OCI-LY3 (cell line): ENCODE data around the gene SPINK4.

ENCODE experiments used
- H2AFZ ChIP-seq: fragments of 200-600, 300-600 bp; shearing (Covaris generic); 2 replicates; pipeline ENCODE4 v1.6.0; 2014; ENCODE audit warnings: antibody characterized with exemption, low read depth, low read length
- H3K27ac ChIP-seq: fragments of 200-600, 300-600 bp; sonication (generic); 2 replicates; pipeline ENCODE4 v1.5.1; 2014; ENCODE audit warnings: mild to moderate bottlenecking, low read length, moderate library complexity, mixed read lengths
- H3K27me3 ChIP-seq: fragments of 200-600, 300-600 bp; sonication (generic); 2 replicates; pipeline ENCODE4 v1.6.1; 2014; ENCODE audit warnings: low read depth, low read length, mixed read lengths
- H3K36me3 ChIP-seq: fragments of 200-600, 300-600 bp; sonication (generic); replicated peaks from 2 replicates; pipeline ENCODE3; 2014; ENCODE audit warnings: low read depth, low read length, mixed read lengths
- H3K4me1 ChIP-seq: fragments of 300-600, 200-600 bp; sonication (generic); 2 replicates; pipeline ENCODE4 v1.6.1; 2014; ENCODE audit warnings: low read length, mixed read lengths
- H3K4me2 ChIP-seq: fragments of 200-600, 300-600 bp; sonication (generic); 2 replicates; pipeline ENCODE4 v1.6.1; 2014; ENCODE audit warnings: low read length, mixed read lengths
- H3K4me3 ChIP-seq: fragments of 300-600, 200-600 bp; sonication (generic); 2 replicates; pipeline ENCODE4 v1.5.1; 2014; ENCODE audit warnings: antibody characterized with exemption, mild to moderate bottlenecking, low read length, moderate library complexity
- H3K79me2 ChIP-seq: fragments of 300-600, 200-600 bp; shearing (Covaris generic); 2 replicates; pipeline ENCODE4 v1.6.1; 2014; ENCODE audit warnings: mild to moderate bottlenecking, low read length, mixed read lengths
- H3K9ac ChIP-seq: fragments of 300-600, 200-600 bp; shearing (Covaris generic); 2 replicates; pipeline ENCODE4 v1.6.0; 2014; ENCODE audit warnings: mild to moderate bottlenecking, low read length, moderate library complexity
- H3K9me3 ChIP-seq: fragments of 200-600, 300-600 bp; shearing (Covaris generic); 2 replicates; pipeline ENCODE4 v1.6.1; 2014; ENCODE audit warnings: low read length, mixed read lengths; ENCODE audit not compliant: insufficient read depth
- H4K20me1 ChIP-seq: fragments of 200-600, 300-600 bp; sonication (generic); 2 replicates; pipeline ENCODE4 v1.6.1; 2016; ENCODE audit warnings: low read length, mixed read lengths; ENCODE audit not compliant: insufficient read depth
- EZH2phosphoT487 ChIP-seq: fragments of 200-600 bp; shearing (Covaris generic); IDR thresholded peaks from 2 replicates; pipeline ENCODE4 v1.6.1; 2018; ENCODE audit warnings: antibody characterized with exemption, mixed run types, low read depth
- TF ChIP-seq, protein P1 (sequence below): fragments of 200-600, 300-600 bp; sonication (generic); IDR thresholded peaks from 2 replicates; pipeline ENCODE4 v1.5.1; 2014; ENCODE audit warnings: antibody characterized with exemption, low read length, low read depth

The SPINK4 gene

DNA sequence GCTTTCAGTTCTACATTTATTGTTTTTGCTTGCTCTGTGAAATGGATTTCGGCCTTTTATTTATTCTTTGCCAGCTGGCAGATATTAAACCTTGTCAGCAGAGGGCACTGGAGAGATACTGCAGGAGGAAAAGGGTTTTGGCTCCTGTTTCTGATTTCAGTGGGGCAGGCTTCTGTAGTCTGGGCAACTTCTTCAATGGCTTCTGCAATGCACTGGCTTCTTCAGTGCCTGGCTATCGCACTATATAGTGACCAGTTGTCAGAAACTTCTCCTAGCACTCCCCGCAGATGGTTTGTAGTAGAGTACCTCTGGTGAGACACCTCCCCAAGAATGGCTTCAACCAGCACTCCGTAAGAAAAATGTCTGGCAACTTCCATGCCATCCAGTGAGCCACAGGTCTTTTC, 47.1 kb downstream of the SPINK4 start:
- Histone ChIP-seq H3K4me3 (no peak overlapping the region), H2AFZ (no peak overlapping the region), H3K27ac (peak overlapping the region; percentile 28; the same call in 1 of the 2 replicates), H3K9ac (no peak overlapping the region), H3K79me2 (peaks cover 22% of the 10 kb centered on the region), H4K20me1 (no peaks in the 10 kb centered on the region), H3K9me3 (no peaks in the 10 kb centered on the region), H3K4me2 (no peak overlapping the region), H3K27me3 (no peaks in the 10 kb centered on the region), H3K4me1 (peaks cover 26% of the 10 kb centered on the region), H3K36me3 (peaks cover 23% of the 10 kb centered on the region)
- TF ChIP-seq, protein P1, sequence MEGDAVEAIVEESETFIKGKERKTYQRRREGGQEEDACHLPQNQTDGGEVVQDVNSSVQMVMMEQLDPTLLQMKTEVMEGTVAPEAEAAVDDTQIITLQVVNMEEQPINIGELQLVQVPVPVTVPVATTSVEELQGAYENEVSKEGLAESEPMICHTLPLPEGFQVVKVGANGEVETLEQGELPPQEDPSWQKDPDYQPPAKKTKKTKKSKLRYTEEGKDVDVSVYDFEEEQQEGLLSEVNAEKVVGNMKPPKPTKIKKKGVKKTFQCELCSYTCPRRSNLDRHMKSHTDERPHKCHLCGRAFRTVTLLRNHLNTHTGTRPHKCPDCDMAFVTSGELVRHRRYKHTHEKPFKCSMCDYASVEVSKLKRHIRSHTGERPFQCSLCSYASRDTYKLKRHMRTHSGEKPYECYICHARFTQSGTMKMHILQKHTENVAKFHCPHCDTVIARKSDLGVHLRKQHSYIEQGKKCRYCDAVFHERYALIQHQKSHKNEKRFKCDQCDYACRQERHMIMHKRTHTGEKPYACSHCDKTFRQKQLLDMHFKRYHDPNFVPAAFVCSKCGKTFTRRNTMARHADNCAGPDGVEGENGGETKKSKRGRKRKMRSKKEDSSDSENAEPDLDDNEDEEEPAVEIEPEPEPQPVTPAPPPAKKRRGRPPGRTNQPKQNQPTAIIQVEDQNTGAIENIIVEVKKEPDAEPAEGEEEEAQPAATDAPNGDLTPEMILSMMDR: peak; percentile 83
- TF ChIP-seq EZH2phosphoT487: no peak

DNA sequence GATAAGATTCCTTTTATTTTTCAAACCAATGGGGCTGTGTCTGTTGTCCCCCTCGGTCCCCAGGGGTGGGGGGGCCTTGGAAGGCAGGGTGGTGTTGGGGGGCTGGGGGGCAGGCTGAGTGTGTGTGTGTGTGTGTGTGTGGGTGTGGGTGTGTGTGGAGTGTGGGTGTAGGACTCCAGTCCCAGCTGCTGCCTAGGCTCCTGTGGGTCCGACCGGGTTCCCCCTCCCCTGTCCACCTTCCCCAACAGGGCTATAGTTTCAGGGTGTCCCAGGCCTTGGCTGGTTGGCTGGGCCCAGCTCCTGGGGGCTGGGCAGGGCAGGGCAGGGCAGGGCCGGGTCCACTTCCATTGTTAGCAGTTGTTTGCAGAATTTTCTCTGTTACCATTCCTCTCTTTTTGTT, 48.3 kb downstream of the SPINK4 start:
- Histone ChIP-seq H3K36me3 (peaks cover 24% of the 10 kb centered on the region), H4K20me1 (0 out of 2 replicates have a peak, but pooled peaks cover 3% of the 10 kb centered on the region), H3K27ac (no peak overlapping the region), H3K4me1 (peaks cover 35% of the 10 kb centered on the region), H3K27me3 (no peaks in the 10 kb centered on the region), H2AFZ (no peak overlapping the region), H3K9me3 (no peaks in the 10 kb centered on the region), H3K4me2 (no peak overlapping the region), H3K79me2 (peaks cover 34% of the 10 kb centered on the region), H3K4me3 (no peak overlapping the region), H3K9ac (no peak overlapping the region)
- TF ChIP-seq EZH2phosphoT487: no peak
- TF ChIP-seq, protein P1: no peak

DNA sequence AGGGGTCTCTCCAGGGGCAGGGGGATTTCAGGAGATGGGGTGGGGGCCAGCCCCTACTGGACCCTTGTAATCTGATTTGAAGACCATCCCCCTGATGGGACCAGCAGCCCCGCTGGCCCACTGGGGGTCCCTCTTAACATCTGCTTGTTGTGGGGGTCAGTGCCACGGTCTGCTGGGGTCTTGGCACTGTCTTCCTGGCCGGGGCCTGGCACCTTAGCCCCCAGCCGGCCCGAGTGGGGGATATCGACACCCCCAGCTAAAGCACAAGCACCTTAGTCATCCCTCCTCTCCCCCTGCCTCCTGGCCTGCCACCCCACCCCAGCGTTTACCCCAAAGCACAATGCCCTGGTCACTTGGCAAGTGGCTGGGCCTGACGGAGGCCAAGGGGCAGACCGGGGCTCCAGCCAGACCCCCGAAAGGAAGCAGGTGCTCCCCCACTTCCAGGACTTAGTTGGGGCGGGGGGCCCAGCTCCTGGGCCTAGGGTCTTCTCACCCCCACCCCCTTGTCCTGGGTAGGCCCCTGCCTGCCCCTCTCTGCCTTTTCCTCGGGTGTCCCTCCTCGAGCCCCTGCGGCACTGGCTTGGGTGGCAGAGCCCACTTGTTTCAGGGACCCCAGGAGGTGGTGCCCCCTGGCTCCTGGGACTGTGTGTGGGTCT, 49.0 kb downstream of the SPINK4 start:
- Histone ChIP-seq H3K27me3 (no peaks in the 10 kb centered on the region), H2AFZ (no peak overlapping the region), H3K9me3 (no peaks in the 10 kb centered on the region), H3K4me1 (peaks cover 42% of the 10 kb centered on the region), H3K36me3 (peaks cover 27% of the 10 kb centered on the region), H3K79me2 (peaks cover 41% of the 10 kb centered on the region), H3K4me2 (peak overlapping the region; percentile 80), H4K20me1 (0 out of 2 replicates have a peak, but pooled peaks cover 3% of the 10 kb centered on the region), H3K9ac (peak overlapping the region; percentile 93), H3K27ac (peak overlapping the region; percentile 83), H3K4me3 (peak overlapping the region; percentile 89)
- TF ChIP-seq, protein P1: no peak
- TF ChIP-seq EZH2phosphoT487: no peak

- Histone ChIP-seq H2AFZ (no peak overlapping the region), H3K9me3 (no peaks in the 10 kb centered on the region), H3K9ac (peak overlapping the region; percentile 93), H3K4me2 (peak overlapping the region; percentile 80), H3K79me2 (peaks cover 46% of the 10 kb centered on the region), H3K27me3 (no peaks in the 10 kb centered on the region), H3K27ac (peak overlapping the region; percentile 83), H3K4me3 (peak overlapping the region; percentile 89), H3K36me3 (peaks cover 30% of the 10 kb centered on the region), H4K20me1 (0 out of 2 replicates have a peak, but pooled peaks cover 3% of the 10 kb centered on the region), H3K4me1 (peaks cover 47% of the 10 kb centered on the region)
- TF ChIP-seq EZH2phosphoT487: no peak
- TF ChIP-seq, protein P1: no peak
Observed at GRCh38 chr9:33289496-33289895, 49.5 kb downstream of the SPINK4 start.
